Left lung (tissue), 10 donors: ENCODE data around the gene IRF5. TPM values are rescaled to one million over a fixed set of nuclear protein-coding genes. Genes with fewer than 3 reads are reported as not detected.

ENCODE experiments used
- ATAC-seq: fragments of 200-7000 bp; cut with Tn5 transposase; one replicate; pipeline ENCODE4 v1.9.1; 2020; ENCODE audit warnings: moderate library complexity
- DNase-seq, 4 donors: peaks; one replicate each; pipeline ENCODE4 v3.0.0-alpha.2; 2013 to 2020
- H3K27ac ChIP-seq, 2 donors: fragments of 200-600 bp; sonication (generic) in 1 of 2; one replicate each; pipeline versions ENCODE4 v1.5.0 to v1.8.0; 2020 to 2021
- H3K27me3 ChIP-seq, 2 donors: fragments of 200-600 bp; sonication (generic) in 1 of 2; one replicate each; pipeline versions ENCODE4 v1.5.0 to v1.8.0; 2020 to 2021
- H3K36me3 ChIP-seq, 2 donors: fragments of 200-600 bp; sonication (generic) in 1 of 2; one replicate each; pipeline versions ENCODE4 v1.5.0 to v1.8.0; 2020 to 2021
- H3K4me1 ChIP-seq, 2 donors: fragments of 200-600 bp; one replicate each; pipeline ENCODE4 v1.8.0; 2021
- H3K4me3 ChIP-seq, 2 donors: fragments of 200-600 bp; sonication (generic) in 1 of 2; one replicate each; pipeline versions ENCODE4 v1.5.0 to v1.8.0; 2020 to 2021; ENCODE audit warnings: mild to moderate bottlenecking in 1 of 2
- H3K9me3 ChIP-seq, 2 donors: fragments of 200-600 bp; sonication (generic) in 1 of 2; one replicate each; pipeline versions ENCODE4 v1.5.0 to v1.8.0; 2020 to 2021
- CTCF ChIP-seq, 2 donors: fragments of 200-600 bp; sonication (generic) in 1 of 2; IDR thresholded peaks; one replicate each; pipeline versions ENCODE4 v1.5.0 to v1.8.0; 2021; ENCODE audit warnings: antibody characterized with exemption in 2 of 2
- intact Hi-C, 2 donors: fragments of 100-400 bp; cut with DNase I; formaldehyde crosslinking; loops; one replicate each; pipeline versions ENCODE4 v1.11.2 to v1.14.2; 2022
- polyA plus RNA-seq, 6 donors: library from polyadenylated mRNA; unstranded; fragments of 120-200 nt; gene quantifications; one replicate each; pipeline ENCODE4 v1.2.1, GENCODE V29; 2013; ENCODE audit not compliant: insufficient read length in 6 of 6
- total RNA-seq, 2 donors: library from RNA; stranded (reverse); fragmentation: NEBNext Ultra II Directional; extraction: Animal tissue kit (Norgen Biotek cat#: 25700); gene quantifications; one replicate each; pipeline ENCODE4 v1.2.1, GENCODE V29; 2021
- donor health status: DM: no; HTN: yes; CAD: no.
- donor health status: DM: no; HTN: no; CAD: no.

IRF5 gene
- total and polyA plus RNA-seq, 8 donors, result 1.7 to 35.5 (median 2.1) TPM

DNA sequence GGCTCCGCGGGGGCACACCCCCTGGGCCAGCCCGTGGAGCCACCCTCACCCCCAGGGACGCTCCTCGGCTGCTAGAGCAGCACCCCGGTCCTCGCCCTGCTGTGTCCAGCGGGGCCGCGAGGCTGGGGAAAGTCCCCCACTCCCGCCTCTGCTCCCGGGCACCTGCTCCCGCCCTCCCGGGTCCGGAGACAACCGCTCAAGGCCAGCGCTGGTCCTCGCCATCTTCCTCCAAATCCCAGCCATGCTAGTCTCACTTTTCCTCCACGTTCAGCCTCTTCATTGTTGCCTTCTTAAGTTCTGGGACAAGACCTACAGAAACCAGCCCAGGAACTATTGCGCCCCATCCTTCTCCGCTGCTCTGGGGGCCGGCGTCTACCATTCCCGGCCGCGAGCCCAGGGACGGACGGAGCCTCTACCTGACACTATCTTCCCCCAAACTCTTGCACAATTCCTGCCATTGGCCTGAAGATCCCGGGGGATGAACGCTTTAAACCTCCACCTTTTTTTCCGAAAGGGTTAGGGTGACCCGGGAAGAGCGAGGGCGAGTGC lies 22.4 kb upstream of the IRF5 start:
- intact Hi-C loops, result no loop called here
- no peak for ATAC-seq
- DNase-seq, result no peak
- Histone ChIP-seq H3K27me3 (peaks cover 36 to 81% of the 10 kb centered on the region in 2 donors), H3K4me1 (peaks cover 3 to 15% of the 10 kb centered on the region in 2 donors), H3K36me3 (no peaks in the 10 kb centered on the region), H3K9me3 (no peaks in the 10 kb centered on the region), H3K27ac (no peak overlapping the region), H3K4me3 (no peak overlapping the region)
- no peak for TF ChIP-seq CTCF (IDR thresholded peaks at IDR 0.05)

DNA sequence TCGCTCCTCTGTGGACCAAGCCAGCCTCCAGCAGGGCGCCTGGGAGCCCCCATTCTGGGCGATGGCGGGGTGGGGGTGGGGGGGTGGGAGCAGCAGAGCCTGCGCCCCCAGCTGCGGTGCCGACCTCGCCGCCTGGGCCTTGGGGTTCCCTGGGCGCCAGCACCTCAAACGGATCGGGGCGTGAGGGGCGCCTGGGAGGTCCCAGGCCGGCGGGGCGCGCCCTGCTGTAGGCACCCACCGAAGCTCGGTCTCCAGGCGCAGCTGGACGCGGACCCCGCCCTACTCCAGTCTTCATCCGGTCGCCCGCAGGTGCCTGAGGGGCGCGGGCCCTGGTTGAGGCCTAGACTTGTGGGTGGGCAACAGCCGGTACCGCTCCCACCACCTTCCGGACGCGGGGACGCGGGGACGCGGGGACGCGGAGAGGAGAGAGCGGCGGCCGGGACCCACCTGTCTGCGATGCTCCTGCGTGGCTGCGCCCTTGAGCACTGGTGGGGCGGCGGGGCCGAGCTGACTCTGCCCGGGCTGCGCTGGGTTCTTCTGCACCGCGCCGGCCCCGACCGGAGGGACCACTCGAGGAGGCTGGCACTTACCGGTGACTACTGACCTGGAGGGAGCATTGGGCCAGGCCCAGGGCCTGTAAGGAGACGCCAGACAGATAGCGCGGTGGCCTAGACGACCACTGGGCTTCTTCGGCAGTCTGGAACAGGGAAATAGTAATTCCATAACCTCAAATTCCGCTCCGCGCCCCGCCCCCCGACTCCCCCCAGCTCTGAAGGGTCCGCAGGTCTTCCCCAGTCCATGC lies 21.7 kb upstream of the IRF5 start:
- Histone ChIP-seq H3K4me1 (peaks cover 0 to 12% of the 10 kb centered on the region in 2 donors), H3K9me3 (no peaks in the 10 kb centered on the region), H3K36me3 (no peaks in the 10 kb centered on the region), H3K27me3 (peaks cover 29 to 81% of the 10 kb centered on the region in 2 donors), H3K4me3 (no peak overlapping the region), H3K27ac (no peak overlapping the region)
- DNase-seq (no peak), ATAC-seq (no peak)
- TF ChIP-seq CTCF (IDR thresholded peaks at IDR 0.05), result no peak
- intact Hi-C loops, result no loop called here

DNA sequence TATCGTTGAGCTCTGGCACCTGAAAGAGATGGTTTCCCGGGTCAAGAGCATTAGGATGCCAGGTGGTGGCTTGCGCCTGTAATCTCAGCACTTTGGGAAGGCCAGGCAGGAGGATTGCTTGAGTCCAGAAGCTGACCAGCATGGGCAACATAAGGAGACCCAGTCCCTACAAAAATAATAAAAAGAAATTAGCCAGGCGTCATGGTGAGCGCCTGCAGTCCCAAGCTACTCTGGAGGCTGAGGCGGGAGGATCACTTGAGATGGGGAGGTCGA lies 21.1 kb upstream of the IRF5 start:
- no peaks in the 10 kb centered on the region for H3K9me3 ChIP-seq
- no peak overlapping the region for H3K27ac ChIP-seq
- intact Hi-C loops, result no loop called here
- H3K4me1 ChIP-seq, result peaks cover 0 to 12% of the 10 kb centered on the region in 2 donors
- DNase-seq (no peak), ATAC-seq (no peak)
- no peak overlapping the region for H3K4me3 ChIP-seq
- no peak for TF ChIP-seq CTCF (IDR thresholded peaks at IDR 0.05)
- peaks cover 27 to 81% of the 10 kb centered on the region in 2 donors for H3K27me3 ChIP-seq
- no peaks in the 10 kb centered on the region for H3K36me3 ChIP-seq

DNA sequence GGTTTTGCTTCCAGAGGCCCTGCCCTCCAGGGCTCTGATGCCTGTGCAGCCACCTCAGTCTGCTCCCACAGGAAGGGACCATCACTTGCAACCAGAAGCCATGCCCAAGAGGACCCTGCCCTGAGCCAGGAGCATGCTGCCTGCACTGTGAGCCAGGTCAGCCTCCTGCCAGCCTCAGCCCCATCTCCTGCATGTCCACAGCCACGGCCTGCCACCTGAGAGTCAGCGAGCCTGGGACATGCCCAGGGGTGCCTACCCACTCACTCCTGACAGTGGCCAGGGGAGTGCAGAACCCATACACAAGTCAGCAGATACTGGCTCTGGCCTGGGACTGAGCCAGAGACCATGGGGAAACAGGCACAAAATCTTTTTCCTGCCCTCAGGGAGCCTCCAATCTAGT lies 20.6 kb upstream of the IRF5 start:
- Histone ChIP-seq H3K4me1 (peaks cover 0 to 12% of the 10 kb centered on the region in 2 donors), H3K36me3 (no peaks in the 10 kb centered on the region), H3K4me3 (no peak overlapping the region), H3K27ac (no peak overlapping the region), H3K9me3 (no peaks in the 10 kb centered on the region), H3K27me3 (peaks cover 27 to 81% of the 10 kb centered on the region in 2 donors)
- DNase-seq (no peak), ATAC-seq (no peak)
- no peak for TF ChIP-seq CTCF (IDR thresholded peaks at IDR 0.05)
- intact Hi-C loops, result no loop called here

GRCh38 chr7:128918016-128918665 lies 19.6 kb upstream of the IRF5 start:
- H3K27me3 ChIP-seq, result peaks cover 27 to 88% of the 10 kb centered on the region in 2 donors
- H3K4me3 ChIP-seq, result no peak overlapping the region
- H3K9me3 ChIP-seq, result no peaks in the 10 kb centered on the region
- no peak for TF ChIP-seq CTCF (IDR thresholded peaks at IDR 0.05)
- DNase-seq (no peak), ATAC-seq (no peak)
- no peaks in the 10 kb centered on the region for H3K36me3 ChIP-seq
- H3K27ac ChIP-seq, result no peak overlapping the region
- H3K4me1 ChIP-seq, result peaks cover 0 to 12% of the 10 kb centered on the region in 2 donors
- intact Hi-C loops, result no loop called here
